DOHH2 (cell line): ENCODE measurements around the gene POLR1F.

Source experiments
- CTCF ChIP-seq: fragments of 200-600 bp; sonication (generic); IDR thresholded peaks from one replicate; pipeline ENCODE4 v1.5.1; 2014; ENCODE audit warnings: antibody characterized with exemption, mild to moderate bottlenecking, low read depth, low read length; ENCODE audit not compliant: poor library complexity, severe bottlenecking
- EZH2phosphoT487 ChIP-seq: fragments of 200-600 bp; sonication (generic); IDR thresholded peaks from 2 replicates; pipeline ENCODE4 v1.6.1; 2017; ENCODE audit warnings: borderline replicate concordance, mild to moderate bottlenecking, antibody characterized with exemption, low read length, moderate library complexity, mixed read lengths

GRCh38 chr7:19674266-19674960 is 34.4 kb downstream of the POLR1F start:
- TF ChIP-seq CTCF (no peak), EZH2phosphoT487 (no peak)
